ENCODE measurements around the gene B3GAT3. TPM values are rescaled to one million over a fixed set of nuclear protein-coding genes. Genes with fewer than 3 reads are reported as not detected.

B3GAT3 gene
- total RNA-seq, 4 donors from 2014 or later, result 11.4 to 25.8 (median 22.4) TPM

DNA sequence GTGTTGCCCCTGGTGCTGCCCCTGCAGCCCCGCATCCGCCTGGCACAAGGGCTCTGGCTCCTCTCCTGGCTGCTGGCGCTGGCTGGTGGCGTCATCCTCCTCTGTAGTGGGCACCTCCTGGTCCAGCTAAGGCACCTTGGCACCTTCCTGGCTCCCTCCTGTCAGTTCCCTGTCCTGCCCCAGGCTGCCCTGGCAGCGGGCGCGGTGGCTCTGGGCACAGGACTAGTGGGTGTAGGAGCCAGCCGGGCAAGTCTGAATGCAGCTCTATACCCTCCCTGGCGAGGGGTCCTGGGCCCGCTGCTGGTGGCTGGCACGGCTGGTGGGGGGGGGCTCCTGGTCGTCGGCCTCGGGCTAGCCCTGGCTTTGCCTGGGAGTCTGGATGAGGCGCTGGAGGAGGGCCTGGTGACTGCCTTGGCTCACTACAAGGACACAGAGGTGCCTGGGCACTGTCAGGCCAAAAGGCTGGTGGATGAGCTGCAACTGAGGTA, 8.5 kb downstream of the B3GAT3 start:
- WGBS, 2 donors (ENCODE audit: low coverage in 1 of 2), result 0% methylated on average over 2 of the region's 15 CpGs; no CpG with 5 or more reads in 1 of the 2 donors
- no peak for TF ChIP-seq POLR2AphosphoS5 (IDR thresholded peaks at IDR 0.05)
- H3K36me3 ChIP-seq, result peaks cover 0 to 65% of the 10 kb centered on the region in 2 donors
- H3K9me3 ChIP-seq, result no peaks in the 10 kb centered on the region
- no peaks in the 10 kb centered on the region for H3K27me3 ChIP-seq
- no peak for ATAC-seq
- H3K4me3 ChIP-seq, result peak overlapping the region in 1 of 2 donors; percentile 95
- H3K4me1 ChIP-seq, result peaks cover 2 to 42% (median 21%) of the 10 kb centered on the region in 3 donors
- H3K27ac ChIP-seq, result peak overlapping the region; percentile 93 to 98 (median 96)

DNA sequence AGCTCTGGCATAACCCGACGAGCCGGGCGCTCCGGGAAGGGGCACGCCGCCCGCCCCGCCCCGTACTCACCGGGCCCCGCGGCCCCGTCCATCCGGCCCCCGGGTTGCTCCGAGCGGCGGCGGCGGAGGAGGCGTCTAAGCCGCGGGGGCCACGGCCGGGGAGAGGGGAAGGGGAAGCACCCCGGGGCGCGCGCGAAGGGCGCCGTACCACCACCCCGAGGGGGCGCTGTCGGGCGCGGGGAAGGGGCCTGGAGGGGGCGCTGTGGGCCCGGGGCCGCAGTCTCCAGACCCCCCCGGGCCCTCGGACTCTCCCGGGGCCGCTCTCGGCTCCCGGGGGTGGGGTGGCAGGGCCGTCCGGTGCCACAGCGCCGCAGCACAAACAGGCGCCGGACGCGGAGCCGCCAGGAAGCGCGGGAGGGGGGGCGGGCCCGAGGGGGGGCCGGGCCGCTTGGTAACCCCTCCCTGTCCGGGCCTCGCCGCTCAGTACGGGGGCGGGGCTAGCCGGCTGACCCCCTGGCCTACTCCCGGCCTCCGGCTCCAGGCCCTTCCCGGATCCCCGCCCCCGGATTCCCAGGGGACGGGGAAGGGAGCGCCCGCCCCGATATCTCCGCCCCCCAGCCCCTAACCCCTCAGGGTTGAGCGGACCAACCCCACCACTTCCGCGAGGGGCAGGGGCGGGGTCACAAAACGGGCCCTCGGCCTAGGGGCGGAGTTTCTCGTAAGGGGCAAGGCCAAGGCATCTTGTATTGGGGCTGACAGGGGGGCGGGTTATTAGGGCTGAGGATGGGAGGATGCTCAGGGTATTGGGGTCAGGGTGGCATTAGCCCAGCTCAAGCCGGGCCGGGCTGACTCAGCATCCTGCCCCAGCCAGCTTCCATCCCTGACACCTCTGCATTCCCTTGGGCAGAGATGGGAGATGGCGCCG, 9.2 kb downstream of the B3GAT3 start, which contains the start of the genes EML3 and ROM1:
EML3 (minus strand) TSS at position 410 of the 925 bp plus-strand sequence; CDS start at position 92, 318 bp downstream.
ROM1 (plus strand) TSS at position 892 of the 925 bp plus-strand sequence; CDS start at position 917, 25 bp downstream.
- Histone ChIP-seq H3K27me3 (no peaks in the 10 kb centered on the region), H3K4me3 (peak within 1 kb of the TSS; percentile 74 to 95), H3K36me3 (peaks cover 0 to 68% of the 10 kb centered on the region in 2 donors), H3K9me3 (no peaks in the 10 kb centered on the region), H3K27ac (peak within 1 kb of the TSS; percentile 93 to 98 (median 96)), H3K4me1 (peaks cover 2 to 42% (median 21%) of the 10 kb centered on the region in 3 donors)
- no CpG with 5 or more reads among the region's 91 CpGs for WGBS, 2 donors (ENCODE audit: low coverage in 1 of 2)
- TF ChIP-seq POLR2A (IDR thresholded peaks at IDR 0.05) (peak in 1 of 2 donors; percentile 55), POLR2AphosphoS5 (IDR thresholded peaks at IDR 0.05) (peak; percentile 66), EP300 (IDR thresholded peaks at IDR 0.05) (no peak)
- TF ChIP-seq, protein P1, sequence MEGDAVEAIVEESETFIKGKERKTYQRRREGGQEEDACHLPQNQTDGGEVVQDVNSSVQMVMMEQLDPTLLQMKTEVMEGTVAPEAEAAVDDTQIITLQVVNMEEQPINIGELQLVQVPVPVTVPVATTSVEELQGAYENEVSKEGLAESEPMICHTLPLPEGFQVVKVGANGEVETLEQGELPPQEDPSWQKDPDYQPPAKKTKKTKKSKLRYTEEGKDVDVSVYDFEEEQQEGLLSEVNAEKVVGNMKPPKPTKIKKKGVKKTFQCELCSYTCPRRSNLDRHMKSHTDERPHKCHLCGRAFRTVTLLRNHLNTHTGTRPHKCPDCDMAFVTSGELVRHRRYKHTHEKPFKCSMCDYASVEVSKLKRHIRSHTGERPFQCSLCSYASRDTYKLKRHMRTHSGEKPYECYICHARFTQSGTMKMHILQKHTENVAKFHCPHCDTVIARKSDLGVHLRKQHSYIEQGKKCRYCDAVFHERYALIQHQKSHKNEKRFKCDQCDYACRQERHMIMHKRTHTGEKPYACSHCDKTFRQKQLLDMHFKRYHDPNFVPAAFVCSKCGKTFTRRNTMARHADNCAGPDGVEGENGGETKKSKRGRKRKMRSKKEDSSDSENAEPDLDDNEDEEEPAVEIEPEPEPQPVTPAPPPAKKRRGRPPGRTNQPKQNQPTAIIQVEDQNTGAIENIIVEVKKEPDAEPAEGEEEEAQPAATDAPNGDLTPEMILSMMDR (IDR thresholded peaks at IDR 0.05), result peak in 3 of 4 experiments; percentile 76 to 99 (median 92)
- ATAC-seq, result peak; percentile 88

DNA sequence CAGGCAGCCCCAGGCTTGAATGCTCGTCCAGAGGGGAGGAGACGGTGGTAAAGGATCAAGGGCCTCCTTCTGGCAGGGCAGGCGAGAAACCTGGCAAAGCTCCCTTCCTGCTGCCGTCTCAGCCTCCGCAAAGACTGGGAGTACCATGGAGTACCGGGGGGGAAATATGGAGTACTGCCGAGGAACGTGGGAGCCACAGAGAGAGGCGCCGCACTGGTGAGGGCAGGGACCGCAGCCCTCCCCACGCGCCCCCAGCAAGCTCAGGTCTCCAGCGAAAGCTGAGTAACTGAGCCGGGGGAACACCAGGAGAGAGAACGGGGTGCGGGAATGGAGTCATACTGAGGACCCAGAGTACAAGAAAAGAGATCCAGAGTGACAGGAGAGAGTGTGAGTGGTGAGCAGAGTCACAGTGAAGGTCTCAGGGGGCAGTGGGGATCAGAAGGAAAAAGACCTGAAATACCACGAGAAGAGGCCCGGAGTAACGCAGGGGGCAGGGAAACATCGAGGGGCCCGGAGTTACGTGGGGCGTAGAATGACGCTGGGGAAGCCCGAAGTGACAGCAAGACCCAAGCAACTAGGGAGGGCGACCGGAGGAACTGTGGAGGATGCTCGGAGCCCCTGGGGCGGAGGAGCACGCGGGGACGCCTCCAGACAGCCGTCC, 10.0 kb downstream of the B3GAT3 start:
- TF ChIP-seq POLR2A (IDR thresholded peaks at IDR 0.05) (no peak), POLR2AphosphoS5 (IDR thresholded peaks at IDR 0.05) (peak; percentile 11), EP300 (IDR thresholded peaks at IDR 0.05) (no peak)
- TF ChIP-seq, protein P1 (IDR thresholded peaks at IDR 0.05), result peak in 2 of 4 experiments; percentile 21 to 32
- H3K4me3 ChIP-seq, result peak overlapping the region; percentile 74 to 95
- peaks cover 0 to 68% of the 10 kb centered on the region in 2 donors for H3K36me3 ChIP-seq
- H3K4me1 ChIP-seq, result peaks cover 2 to 42% (median 21%) of the 10 kb centered on the region in 3 donors
- H3K27ac ChIP-seq, result peak overlapping the region; percentile 93 to 98 (median 96)
- no peaks in the 10 kb centered on the region for H3K27me3 ChIP-seq
- no peaks in the 10 kb centered on the region for H3K9me3 ChIP-seq
- WGBS, 2 donors (ENCODE audit: low coverage in 1 of 2), result 0% methylated on average over 4 to 18 of the region's 34 CpGs
- peak; percentile 1 for ATAC-seq

DNA sequence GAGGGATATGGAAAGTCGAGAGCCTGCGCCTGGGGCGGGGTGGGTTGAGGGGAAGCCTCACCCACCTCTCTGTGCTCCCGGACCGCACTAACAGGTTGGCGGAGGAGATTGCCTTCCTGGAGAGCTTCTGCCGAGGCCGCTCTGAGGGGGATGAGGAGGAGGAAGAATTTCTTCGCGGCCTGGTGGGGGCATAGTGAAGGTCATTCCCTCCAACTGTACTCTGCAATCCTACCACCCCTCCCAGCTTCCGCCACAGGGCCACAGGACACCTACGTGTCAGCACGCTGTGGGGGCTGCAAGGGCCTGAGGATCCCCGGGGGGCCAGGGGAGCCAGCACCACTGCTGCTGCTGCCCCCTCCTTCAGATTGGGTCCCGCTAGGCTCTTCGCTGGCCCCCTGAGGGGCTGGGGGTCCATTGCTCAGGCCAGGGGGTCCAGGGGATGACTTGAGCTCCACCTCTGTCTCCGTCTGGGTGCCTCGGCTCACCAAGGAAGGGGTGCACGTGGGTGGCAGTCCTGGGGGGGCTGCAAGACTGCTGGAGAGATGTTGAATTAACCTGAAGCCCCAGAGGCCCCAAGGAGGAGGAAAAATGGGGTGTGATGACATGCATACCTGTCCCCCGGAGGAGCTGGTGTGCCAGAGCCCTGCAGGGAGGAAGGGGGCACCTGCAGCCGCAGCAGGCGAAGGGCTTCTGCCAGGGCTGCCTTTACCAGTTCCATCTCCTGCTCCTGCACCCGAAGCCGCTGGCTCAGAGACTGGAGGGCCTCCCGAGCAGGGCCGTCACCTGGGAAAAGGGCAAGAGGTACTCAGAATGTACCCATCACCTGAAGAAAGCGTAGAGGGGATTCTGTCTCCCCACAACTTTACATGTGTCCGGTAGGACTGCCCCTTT, 10.7 kb downstream of the B3GAT3 start:
- no peak for TF ChIP-seq POLR2AphosphoS5 (IDR thresholded peaks at IDR 0.05)
- TF ChIP-seq, protein P1 (IDR thresholded peaks at IDR 0.05), result no peak
- TF ChIP-seq EP300 (IDR thresholded peaks at IDR 0.05), result no peak
- no peak for TF ChIP-seq POLR2A (IDR thresholded peaks at IDR 0.05)
- WGBS, 2 donors (ENCODE audit: low coverage in 1 of 2), result 80% methylated on average over 1 of the region's 28 CpGs; no CpG with 5 or more reads in 1 of the 2 donors
- H3K4me3 ChIP-seq, result peak overlapping the region; percentile 74 to 95
- peak overlapping the region; percentile 93 to 98 (median 96) for H3K27ac ChIP-seq
- H3K27me3 ChIP-seq, result no peaks in the 10 kb centered on the region
- no peak for ATAC-seq
- no peaks in the 10 kb centered on the region for H3K9me3 ChIP-seq
- peaks cover 2 to 42% (median 21%) of the 10 kb centered on the region in 3 donors for H3K4me1 ChIP-seq
- peaks cover 0 to 68% of the 10 kb centered on the region in 2 donors for H3K36me3 ChIP-seq
